D721Med (cell line): ENCODE data around the gene BDP1.
"Not testable (repeated sequence)": the region's sequence is repeated elsewhere in the genome, so short reads cannot be mapped to it uniquely, and the experiment has no call there.

Experiments
- DNase-seq: peaks from one replicate; pipeline ENCODE4 v3.0.0; 2011; ENCODE audit warnings: low spot score; ENCODE audit not compliant: insufficient read length
- FAIRE-seq: peaks from 2 replicates; lab custom pipeline; 2011; peaks lifted over from hg19 to GRCh38; lab: Jason Lieb, UNC
- CTCF ChIP-seq: IDR thresholded peaks from 2 replicates; pipeline ENCODE4 v1.5.1; 2012; ENCODE audit warnings: mild to moderate bottlenecking, control low read depth; ENCODE audit not compliant: insufficient read depth; ENCODE audit errors: missing control alignments

BDP1 gene

GRCh38 chr5:71591100-71591499 is 135.6 kb downstream of the BDP1 start:
- FAIRE-seq (no peak), DNase-seq (no peak)
- no peak for TF ChIP-seq CTCF

- no peak for DNase-seq
- no peak for TF ChIP-seq CTCF
- no peak for FAIRE-seq
Observed at GRCh38 chr5:71596169-71596568, 140.7 kb downstream of the BDP1 start.

GRCh38 chr5:71597001-71597400 is 141.6 kb downstream of the BDP1 start:
- FAIRE-seq (no peak), DNase-seq (no peak)
- TF ChIP-seq CTCF, result no peak

- no peak for DNase-seq
- TF ChIP-seq CTCF, result no peak
- FAIRE-seq, result no peak
Observed at GRCh38 chr5:71600783-71601182, 145.3 kb downstream of the BDP1 start.

- FAIRE-seq (no peak), DNase-seq (no peak)
- peak; percentile 53 for TF ChIP-seq CTCF
Observed at GRCh38 chr5:71601222-71602026, 146.0 kb downstream of the BDP1 start.

GRCh38 chr5:71609916-71610315 is 154.5 kb downstream of the BDP1 start:
- not testable (repeated sequence) for FAIRE-seq

GRCh38 chr5:71615809-71616208 is 160.4 kb downstream of the BDP1 start:
- DNase-seq (no peak), FAIRE-seq (no peak)
- TF ChIP-seq CTCF, result no peak

More at GRCh38 chr5:71609916-71610315, 154.5 kb downstream of the BDP1 start:
- DNase-seq, result not testable (repeated sequence)
